GM12891 (cell line): ENCODE results near the gene GPS1.

ENCODE experiments used
- POLR2A ChIP-seq: IDR thresholded peaks from 2 replicates; pipeline ENCODE4 v1.6.1; 2011; ENCODE audit warnings: low read depth, low read length, control low read depth
- POLR2AphosphoS5 ChIP-seq: IDR thresholded peaks from 2 replicates; pipeline ENCODE4 v1.6.1; 2011; ENCODE audit warnings: low read depth, low read length, control low read depth

DNA sequence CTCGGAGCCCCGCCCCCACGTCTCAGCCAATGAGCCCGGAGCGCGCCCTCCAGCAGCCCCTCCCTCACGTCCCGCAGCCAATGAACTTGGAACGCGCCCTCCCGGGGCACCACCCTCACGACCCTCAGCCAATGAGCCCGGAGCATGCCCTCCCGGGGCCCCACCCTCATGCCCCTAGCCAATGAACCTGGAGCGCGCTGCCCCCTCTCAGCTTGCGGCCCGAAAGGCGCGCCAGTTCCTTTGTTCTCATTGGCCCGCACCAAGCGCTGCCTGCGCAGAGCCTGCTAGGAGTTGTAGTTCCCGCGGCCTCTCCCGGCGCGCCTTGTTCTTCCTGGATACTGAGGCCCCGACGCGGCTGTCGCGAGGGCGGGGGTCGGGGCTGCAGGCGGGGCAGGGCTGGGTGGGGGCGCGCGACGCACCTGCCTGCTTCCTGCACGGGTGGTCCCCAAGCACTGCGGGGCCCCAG lies 28.7 kb upstream of the GPS1 start, which contains the start of gene LRRC45:
- TF ChIP-seq POLR2A, result no peak
- TF ChIP-seq POLR2AphosphoS5, result no peak
